HEK293 (cell line): ENCODE data around the gene COIL.

ENCODE experiments used
- CTCF ChIA-PET: fragments of 350-600 bp; formaldehyde crosslinking; extraction: SDS; loops from one replicate; lab custom pipeline; 2021; ENCODE audit warnings: antibody characterized with exemption; lab: Yijun Ruan, JAX
- POLR2A ChIA-PET: fragments of 300-600 bp; formaldehyde crosslinking; extraction: SDS; loops from one replicate; lab custom pipeline; 2020; ENCODE audit warnings: antibody characterized with exemption, inconsistent platforms; lab: Yijun Ruan, JAX
- H3K27ac ChIP-seq: fragments of 200-500 bp; sonication (Bioruptor generic); 2 replicates; pipeline ENCODE4 v1.5.1; 2014; ENCODE audit warnings: low read depth, low read length, control low read depth, inconsistent platforms; ENCODE audit errors: extremely low read depth
- H3K36me3 ChIP-seq, 2 experiments: fragments of 200-500 bp in 1 of 2; sonication (Bioruptor generic) in 1 of 2; 1 replicate in 1 of 2; 2 replicates in 1 of 2; pipeline ENCODE4 v1.5.1; 2014 to 2017; ENCODE audit warnings: inconsistent platforms in 2 of 2, low read length in 2 of 2; ENCODE audit not compliant: control insufficient read depth in 2 of 2, insufficient read depth in 1 of 2
- H3K4me1 ChIP-seq: fragments of 200-500 bp; sonication (Bioruptor generic); 2 replicates; pipeline ENCODE4 v1.5.1; 2014; ENCODE audit warnings: mild to moderate bottlenecking, low read length, inconsistent platforms; ENCODE audit not compliant: control insufficient read depth, insufficient read depth
- H3K4me3 ChIP-seq: 2 replicates; pipeline ENCODE4 v1.5.1; 2011; ENCODE audit warnings: low read depth, mild to moderate bottlenecking, control low read depth, low read length, moderate library complexity
- H3K9me3 ChIP-seq: fragments of 200-500 bp; sonication (Bioruptor generic); 2 replicates; pipeline ENCODE4 v1.5.1; 2014; ENCODE audit warnings: low read depth, low read length, inconsistent platforms; ENCODE audit not compliant: control insufficient read depth, insufficient read depth
- GLI4 ChIP-seq: fragments of 450-650 bp; formaldehyde crosslinking; IDR thresholded peaks from 2 replicates; pipeline ENCODE4 v1.5.1; 2016; ENCODE audit warnings: missing biosample characterization, missing genetic modification characterization
- GLIS1 ChIP-seq: fragments of 450-650 bp; formaldehyde crosslinking; IDR thresholded peaks from 2 replicates; pipeline ENCODE4 v1.5.1; 2016; ENCODE audit warnings: missing biosample characterization, missing genetic modification characterization
- KLF10 ChIP-seq: fragments of 450-650 bp; IDR thresholded peaks from 2 replicates; pipeline ENCODE4 v1.5.1; 2018; ENCODE audit warnings: missing biosample characterization, mild to moderate bottlenecking, missing genetic modification characterization
- OVOL3 ChIP-seq: fragments of 450-650 bp; formaldehyde crosslinking; IDR thresholded peaks from 2 replicates; pipeline ENCODE4 v1.5.1; 2016; ENCODE audit warnings: missing biosample characterization, missing genetic modification characterization
- SALL2 ChIP-seq: fragments of 450-650 bp; formaldehyde crosslinking; IDR thresholded peaks from 2 replicates; pipeline ENCODE4 v1.5.0; 2017; ENCODE audit warnings: missing biosample characterization, mild to moderate bottlenecking, missing genetic modification characterization, borderline replicate concordance
- SCRT1 ChIP-seq: fragments of 450-650 bp; formaldehyde crosslinking; IDR thresholded peaks from 2 replicates; pipeline ENCODE4 v1.5.1; 2016; ENCODE audit warnings: missing biosample characterization, missing genetic modification characterization, borderline replicate concordance
- SP2 ChIP-seq: fragments of 450-650 bp; formaldehyde crosslinking; IDR thresholded peaks from 2 replicates; pipeline ENCODE4 v1.5.1; 2016; ENCODE audit warnings: missing biosample characterization, missing genetic modification characterization
- ZBTB8A ChIP-seq: fragments of 450-650 bp; formaldehyde crosslinking; IDR thresholded peaks from 2 replicates; pipeline ENCODE4 v1.5.1; 2016; ENCODE audit warnings: missing biosample characterization, missing genetic modification characterization
- ZFP37 ChIP-seq: fragments of 450-650 bp; formaldehyde crosslinking; IDR thresholded peaks from 2 replicates; pipeline ENCODE4 v1.5.1; 2016; ENCODE audit warnings: missing biosample characterization, missing genetic modification characterization
- ZNF266 ChIP-seq: fragments of 450-650 bp; formaldehyde crosslinking; IDR thresholded peaks from 2 replicates; pipeline ENCODE4 v1.5.1; 2016; ENCODE audit warnings: missing biosample characterization, missing genetic modification characterization, low read depth
- ZNF292 ChIP-seq: fragments of 450-650 bp; formaldehyde crosslinking; IDR thresholded peaks from 2 replicates; pipeline ENCODE4 v1.5.1; 2016; ENCODE audit warnings: low read depth, missing biosample characterization, missing genetic modification characterization, borderline replicate concordance
- ZNF416 ChIP-seq: fragments of 450-650 bp; formaldehyde crosslinking; IDR thresholded peaks from 2 replicates; pipeline ENCODE4 v1.5.1; 2016; ENCODE audit warnings: missing biosample characterization, missing genetic modification characterization
- ZNF561 ChIP-seq: fragments of 450-650 bp; IDR thresholded peaks from 2 replicates; pipeline ENCODE4 v1.5.1; 2018; ENCODE audit warnings: missing biosample characterization, missing genetic modification characterization, borderline replicate concordance
- ZNF664 ChIP-seq: fragments of 450-650 bp; formaldehyde crosslinking; IDR thresholded peaks from 2 replicates; pipeline ENCODE4 v1.5.1; 2016; ENCODE audit warnings: missing biosample characterization, missing genetic modification characterization
- ZNF670 ChIP-seq: fragments of 450-650 bp; formaldehyde crosslinking; IDR thresholded peaks from 2 replicates; pipeline ENCODE4 v1.5.1; 2016; ENCODE audit warnings: missing biosample characterization, missing genetic modification characterization, low read depth
- ZNF701 ChIP-seq: fragments of 450-650 bp; formaldehyde crosslinking; IDR thresholded peaks from 2 replicates; pipeline ENCODE4 v1.5.1; 2016; ENCODE audit warnings: missing biosample characterization, missing genetic modification characterization
- ZNF777 ChIP-seq: fragments of 450-650 bp; formaldehyde crosslinking; IDR thresholded peaks from 2 replicates; pipeline ENCODE4 v1.5.1; 2017; ENCODE audit warnings: missing biosample characterization, missing genetic modification characterization, borderline replicate concordance
- ZNF791 ChIP-seq: fragments of 450-650 bp; formaldehyde crosslinking; IDR thresholded peaks from 2 replicates; pipeline ENCODE4 v1.5.1; 2016; ENCODE audit warnings: missing biosample characterization, missing genetic modification characterization
- ZSCAN30 ChIP-seq: fragments of 450-650 bp; IDR thresholded peaks from 2 replicates; pipeline ENCODE4 v1.5.1; 2018; ENCODE audit warnings: missing biosample characterization, mild to moderate bottlenecking, missing genetic modification characterization, moderate library complexity
- ZXDB ChIP-seq: fragments of 450-650 bp; formaldehyde crosslinking; IDR thresholded peaks from 2 replicates; pipeline ENCODE4 v1.5.1; 2016; ENCODE audit warnings: missing biosample characterization, missing genetic modification characterization
- TF ChIP-seq, protein P1 (sequence below): fragments of 450-650 bp; formaldehyde crosslinking; IDR thresholded peaks from 2 replicates; pipeline ENCODE4 v1.5.1; 2016; ENCODE audit warnings: missing biosample characterization, missing genetic modification characterization, borderline replicate concordance
- TF ChIP-seq, protein P2 (sequence below): fragments of 450-650 bp; formaldehyde crosslinking; IDR thresholded peaks from 2 replicates; pipeline ENCODE4 v1.5.1; 2016; ENCODE audit warnings: missing biosample characterization, missing genetic modification characterization
- TF ChIP-seq, protein P3 (sequence below): fragments of 450-650 bp; formaldehyde crosslinking; IDR thresholded peaks from 2 replicates; pipeline ENCODE4 v1.5.1; 2016; ENCODE audit warnings: missing biosample characterization, missing genetic modification characterization

Gene COIL

GRCh38 chr17:56974055-56974454 is 13.2 kb upstream of the COIL start:
- H3K36me3 ChIP-seq: no peaks in the 10 kb centered on the region
- ChIA-PET CTCF (interaction anchor here (0.7 kb wide), 1 partner anchor 154 kb away, joined by 3 read pairs; no protein-coding TSS in a partner anchor), POLR2A (no interaction called here)
- no peak overlapping the region for H3K27ac ChIP-seq
- H3K4me1 ChIP-seq: no peaks in the 10 kb centered on the region
- H3K4me3 ChIP-seq: no peak overlapping the region
- TF ChIP-seq ZNF777 (no peak), ZNF292 (tag by site-specific recombination) (no peak), ZSCAN30 (tag by site-specific recombination) (no peak), SCRT1 (tag by site-specific recombination) (no peak), ZNF664 (no peak), ZBTB8A (tag by site-specific recombination) (no peak), ZNF416 (tag by site-specific recombination) (no peak), SP2 (tag by site-specific recombination) (no peak), ZFP37 (tag by site-specific recombination) (no peak), ZXDB (tag by site-specific recombination) (no peak), GLIS1 (tag by site-specific recombination) (no peak), ZNF670 (tag by site-specific recombination) (no peak), ZNF701 (no peak), GLI4 (tag by site-specific recombination) (no peak), OVOL3 (tag by site-specific recombination) (no peak)
- TF ChIP-seq, protein P1, sequence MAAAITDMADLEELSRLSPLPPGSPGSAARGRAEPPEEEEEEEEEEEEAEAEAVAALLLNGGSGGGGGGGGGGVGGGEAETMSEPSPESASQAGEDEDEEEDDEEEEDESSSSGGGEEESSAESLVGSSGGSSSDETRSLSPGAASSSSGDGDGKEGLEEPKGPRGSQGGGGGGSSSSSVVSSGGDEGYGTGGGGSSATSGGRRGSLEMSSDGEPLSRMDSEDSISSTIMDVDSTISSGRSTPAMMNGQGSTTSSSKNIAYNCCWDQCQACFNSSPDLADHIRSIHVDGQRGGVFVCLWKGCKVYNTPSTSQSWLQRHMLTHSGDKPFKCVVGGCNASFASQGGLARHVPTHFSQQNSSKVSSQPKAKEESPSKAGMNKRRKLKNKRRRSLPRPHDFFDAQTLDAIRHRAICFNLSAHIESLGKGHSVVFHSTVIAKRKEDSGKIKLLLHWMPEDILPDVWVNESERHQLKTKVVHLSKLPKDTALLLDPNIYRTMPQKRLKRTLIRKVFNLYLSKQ (tag by site-specific recombination): no peak
- TF ChIP-seq, protein P2, sequence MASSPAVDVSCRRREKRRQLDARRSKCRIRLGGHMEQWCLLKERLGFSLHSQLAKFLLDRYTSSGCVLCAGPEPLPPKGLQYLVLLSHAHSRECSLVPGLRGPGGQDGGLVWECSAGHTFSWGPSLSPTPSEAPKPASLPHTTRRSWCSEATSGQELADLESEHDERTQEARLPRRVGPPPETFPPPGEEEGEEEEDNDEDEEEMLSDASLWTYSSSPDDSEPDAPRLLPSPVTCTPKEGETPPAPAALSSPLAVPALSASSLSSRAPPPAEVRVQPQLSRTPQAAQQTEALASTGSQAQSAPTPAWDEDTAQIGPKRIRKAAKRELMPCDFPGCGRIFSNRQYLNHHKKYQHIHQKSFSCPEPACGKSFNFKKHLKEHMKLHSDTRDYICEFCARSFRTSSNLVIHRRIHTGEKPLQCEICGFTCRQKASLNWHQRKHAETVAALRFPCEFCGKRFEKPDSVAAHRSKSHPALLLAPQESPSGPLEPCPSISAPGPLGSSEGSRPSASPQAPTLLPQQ: no peak
- TF ChIP-seq, protein P3, sequence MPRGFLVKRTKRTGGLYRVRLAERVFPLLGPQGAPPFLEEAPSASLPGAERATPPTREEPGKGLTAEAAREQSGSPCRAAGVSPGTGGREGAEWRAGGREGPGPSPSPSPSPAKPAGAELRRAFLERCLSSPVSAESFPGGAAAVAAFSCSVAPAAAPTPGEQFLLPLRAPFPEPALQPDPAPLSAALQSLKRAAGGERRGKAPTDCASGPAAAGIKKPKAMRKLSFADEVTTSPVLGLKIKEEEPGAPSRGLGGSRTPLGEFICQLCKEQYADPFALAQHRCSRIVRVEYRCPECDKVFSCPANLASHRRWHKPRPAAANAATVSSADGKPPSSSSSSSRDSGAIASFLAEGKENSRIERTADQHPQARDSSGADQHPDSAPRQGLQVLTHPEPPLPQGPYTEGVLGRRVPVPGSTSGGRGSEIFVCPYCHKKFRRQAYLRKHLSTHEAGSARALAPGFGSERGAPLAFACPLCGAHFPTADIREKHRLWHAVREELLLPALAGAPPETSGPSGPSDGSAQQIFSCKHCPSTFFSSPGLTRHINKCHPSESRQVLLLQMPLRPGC (tag by site-specific recombination): no peak
- H3K9me3 ChIP-seq: no peaks in the 10 kb centered on the region

DNA sequence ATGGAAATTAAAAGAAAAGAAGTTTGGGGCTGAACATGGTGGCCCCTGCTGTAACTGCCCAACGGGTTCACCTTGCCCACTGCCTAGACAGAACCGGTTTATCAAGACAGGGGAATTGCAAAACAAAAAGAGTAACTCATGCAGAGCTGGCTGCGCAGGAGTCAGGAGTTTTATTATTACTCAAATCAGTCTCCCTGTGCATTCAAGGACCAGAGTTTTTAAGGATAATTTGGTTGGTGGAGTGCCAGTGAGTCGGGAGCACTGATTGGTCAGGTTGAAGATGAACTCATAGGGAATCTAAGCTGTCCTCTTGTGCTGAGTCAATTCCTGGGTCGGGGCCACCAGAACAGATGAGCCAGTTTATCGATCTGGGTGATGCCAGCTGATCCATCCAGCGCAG is 12.7 kb upstream of the COIL start:
- H3K27ac ChIP-seq: no peak overlapping the region
- TF ChIP-seq ZNF791 (tag by site-specific recombination) (no peak), ZNF266 (no peak), KLF10 (tag by site-specific recombination) (no peak), ZNF561 (tag by site-specific recombination) (no peak), SALL2 (tag by site-specific recombination) (no peak)
- TF ChIP-seq, all 188 proteins: peak for 0
- CTCF ChIA-PET: no interaction called here
- POLR2A ChIA-PET: no interaction called here
- Histone ChIP-seq H3K9me3 (no peaks in the 10 kb centered on the region), H3K4me3 (no peak overlapping the region), H3K36me3 (no peaks in the 10 kb centered on the region), H3K4me1 (no peaks in the 10 kb centered on the region)
